ENCODE measurements around the gene TRAF6. TPM values are rescaled to one million over a fixed set of nuclear protein-coding genes. Genes with fewer than 3 reads are reported as not detected.

The TRAF6 gene
- total and polyA plus RNA-seq, 11 donors = 2.7 to 17.4 (median 12.8) TPM

GRCh38 chr11:36501236-36501635, 8.8 kb downstream of the TRAF6 start:
- intact Hi-C loops (cut with DNase I) = loop anchor here in 1 of 10 donors (10.0 kb wide), 1 partner anchor 1586 kb away; the partner anchor contains the start of genes APIP and PDHX
- TF ChIP-seq, protein P1, sequence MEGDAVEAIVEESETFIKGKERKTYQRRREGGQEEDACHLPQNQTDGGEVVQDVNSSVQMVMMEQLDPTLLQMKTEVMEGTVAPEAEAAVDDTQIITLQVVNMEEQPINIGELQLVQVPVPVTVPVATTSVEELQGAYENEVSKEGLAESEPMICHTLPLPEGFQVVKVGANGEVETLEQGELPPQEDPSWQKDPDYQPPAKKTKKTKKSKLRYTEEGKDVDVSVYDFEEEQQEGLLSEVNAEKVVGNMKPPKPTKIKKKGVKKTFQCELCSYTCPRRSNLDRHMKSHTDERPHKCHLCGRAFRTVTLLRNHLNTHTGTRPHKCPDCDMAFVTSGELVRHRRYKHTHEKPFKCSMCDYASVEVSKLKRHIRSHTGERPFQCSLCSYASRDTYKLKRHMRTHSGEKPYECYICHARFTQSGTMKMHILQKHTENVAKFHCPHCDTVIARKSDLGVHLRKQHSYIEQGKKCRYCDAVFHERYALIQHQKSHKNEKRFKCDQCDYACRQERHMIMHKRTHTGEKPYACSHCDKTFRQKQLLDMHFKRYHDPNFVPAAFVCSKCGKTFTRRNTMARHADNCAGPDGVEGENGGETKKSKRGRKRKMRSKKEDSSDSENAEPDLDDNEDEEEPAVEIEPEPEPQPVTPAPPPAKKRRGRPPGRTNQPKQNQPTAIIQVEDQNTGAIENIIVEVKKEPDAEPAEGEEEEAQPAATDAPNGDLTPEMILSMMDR (IDR thresholded peaks at IDR 0.05) = no peak
- TF ChIP-seq POLR2A (IDR thresholded peaks at IDR 0.05) = no peak

GRCh38 chr11:36500315-36500721, 9.8 kb downstream of the TRAF6 start:
- no peaks in the 10 kb centered on the region for H3K9me3 ChIP-seq
- ATAC-seq = peak; percentile 95 to 98 (median 98)
- no peak overlapping the region for H3K4me3 ChIP-seq
- peak in 4 of 5 donors; percentile 33 to 69 (median 46) for DNase-seq
- peaks cover 0 to 67% (median 58%) of the 10 kb centered on the region in 9 donors for H3K36me3 ChIP-seq
- 7 to 16% (median 11%) methylated on average over 1 of the region's 1 CpG for WGBS, 4 donors
- no peak for TF ChIP-seq POLR2A (IDR thresholded peaks at IDR 0.05)
- TF ChIP-seq, protein P1 (IDR thresholded peaks at IDR 0.05) = no peak
- peak overlapping the region in 11 of 12 donors; percentile 38 to 85 (median 75) for H3K27ac ChIP-seq
- intact Hi-C loops (cut with DNase I) = loop anchor here in 1 of 10 donors (10.0 kb wide), 1 partner anchor 1586 kb away; the partner anchor contains the start of genes APIP and PDHX
- no peaks in the 10 kb centered on the region for H3K27me3 ChIP-seq
- H3K4me1 ChIP-seq = peaks cover 4 to 58% (median 44%) of the 10 kb centered on the region in 12 donors

More at GRCh38 chr11:36501236-36501635, 8.8 kb downstream of the TRAF6 start:
- ATAC-seq (peak; percentile 43 to 66 (median 59)), DNase-seq (no peak)
- no peaks in the 10 kb centered on the region for H3K27me3 ChIP-seq
- no peak overlapping the region for H3K4me3 ChIP-seq
- H3K9me3 ChIP-seq = no peaks in the 10 kb centered on the region
- WGBS, 4 donors = 56 to 67% (median 64%) methylated on average over 5 of the region's 5 CpGs
- H3K4me1 ChIP-seq = peaks cover 4 to 67% (median 53%) of the 10 kb centered on the region in 12 donors
- H3K27ac ChIP-seq = peak overlapping the region in 9 of 12 donors; percentile 49 to 85 (median 75)
- peaks cover 0 to 58% (median 49%) of the 10 kb centered on the region in 9 donors for H3K36me3 ChIP-seq

DNA sequence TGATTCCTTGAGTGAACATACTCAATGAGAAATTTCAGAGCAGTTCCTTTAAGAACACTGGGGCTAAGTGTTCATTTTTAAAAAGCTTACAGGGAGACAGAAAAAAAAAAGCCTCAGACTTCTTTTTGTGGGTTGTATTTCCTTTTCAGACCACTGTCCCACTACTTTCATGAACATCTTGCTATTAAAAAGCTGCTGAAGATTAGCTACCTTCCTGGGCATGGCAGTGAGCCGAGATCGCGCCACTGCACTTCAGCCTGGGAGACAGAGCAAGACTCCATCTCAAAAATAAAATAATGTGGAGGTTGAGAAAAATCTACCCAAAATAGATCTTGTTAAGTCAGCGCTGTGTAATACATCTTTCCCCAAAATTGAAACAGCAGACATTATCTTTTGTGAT, 10.8 kb downstream of the TRAF6 start:
- TF ChIP-seq POLR2A (IDR thresholded peaks at IDR 0.05) = no peak
- TF ChIP-seq, protein P1 (IDR thresholded peaks at IDR 0.05) = no peak
- Histone ChIP-seq H3K36me3 (peaks cover 0 to 77% (median 68%) of the 10 kb centered on the region in 9 donors), H3K4me3 (no peak overlapping the region), H3K27ac (peak overlapping the region in 5 of 12 donors; percentile 3 to 85 (median 77)), H3K4me1 (peaks cover 4 to 51% (median 42%) of the 10 kb centered on the region in 12 donors), H3K27me3 (no peaks in the 10 kb centered on the region), H3K9me3 (no peaks in the 10 kb centered on the region)
- DNase-seq = no peak
- WGBS, 4 donors = 84 to 96% (median 91%) methylated on average over 4 of the region's 4 CpGs
- no peak for ATAC-seq
- intact Hi-C loops (cut with DNase I) = no loop called here

DNA sequence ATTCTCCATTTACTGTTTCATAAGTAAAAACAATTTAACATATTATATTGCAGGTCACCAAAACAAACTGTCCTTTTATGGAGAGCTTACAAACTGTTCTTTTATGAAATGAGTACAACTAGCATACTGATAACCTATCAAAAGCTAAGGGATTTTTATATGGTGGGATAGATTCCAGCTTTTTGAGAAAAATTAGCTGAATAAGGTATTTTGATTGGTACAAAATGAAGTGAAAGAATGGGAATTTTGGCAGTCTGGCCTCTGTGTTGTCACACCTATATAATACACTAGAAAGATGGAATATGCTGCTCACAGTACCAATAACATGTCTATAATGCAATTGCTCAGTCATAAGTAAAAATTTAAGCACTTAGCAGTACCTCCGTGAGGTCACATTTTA, 11.4 kb downstream of the TRAF6 start:
- Histone ChIP-seq H3K9me3 (no peaks in the 10 kb centered on the region), H3K27ac (peak overlapping the region in 1 of 12 donors; percentile 79), H3K4me1 (peaks cover 4 to 49% (median 38%) of the 10 kb centered on the region in 12 donors), H3K36me3 (peaks cover 0 to 79% (median 74%) of the 10 kb centered on the region in 9 donors), H3K4me3 (no peak overlapping the region), H3K27me3 (no peaks in the 10 kb centered on the region)
- ATAC-seq (no peak), DNase-seq (no peak)
- intact Hi-C loops (cut with DNase I) = no loop called here
- no peak for TF ChIP-seq POLR2A (IDR thresholded peaks at IDR 0.05)
- TF ChIP-seq, protein P1 (IDR thresholded peaks at IDR 0.05) = no peak
- WGBS, 4 donors = 88 to 94% (median 93%) methylated on average over 1 of the region's 1 CpG

All from heart left ventricle (tissue), 16 donors.